ENCODE measurements around the gene SLC39A10.

DNA sequence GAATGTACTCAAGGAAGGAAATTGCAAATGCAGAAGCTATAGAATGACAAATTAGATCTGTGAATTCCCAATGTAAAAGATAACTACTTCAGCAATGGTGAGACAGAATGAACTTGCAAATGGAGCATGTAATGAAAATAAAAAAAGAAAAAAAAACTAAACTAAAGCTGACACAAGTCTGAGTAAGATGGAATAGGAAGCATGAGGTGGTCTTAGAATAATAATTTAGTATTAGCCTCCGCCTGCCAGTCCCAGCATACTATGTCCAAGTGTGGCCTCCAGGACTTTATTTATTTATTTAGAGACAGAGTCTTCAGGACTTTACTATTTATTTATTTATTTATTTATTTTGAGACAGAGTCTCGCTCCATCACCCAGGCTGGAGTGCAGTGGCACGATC is 37.4 kb upstream of the SLC39A10 start:
- TF ChIP-seq, protein P1, sequence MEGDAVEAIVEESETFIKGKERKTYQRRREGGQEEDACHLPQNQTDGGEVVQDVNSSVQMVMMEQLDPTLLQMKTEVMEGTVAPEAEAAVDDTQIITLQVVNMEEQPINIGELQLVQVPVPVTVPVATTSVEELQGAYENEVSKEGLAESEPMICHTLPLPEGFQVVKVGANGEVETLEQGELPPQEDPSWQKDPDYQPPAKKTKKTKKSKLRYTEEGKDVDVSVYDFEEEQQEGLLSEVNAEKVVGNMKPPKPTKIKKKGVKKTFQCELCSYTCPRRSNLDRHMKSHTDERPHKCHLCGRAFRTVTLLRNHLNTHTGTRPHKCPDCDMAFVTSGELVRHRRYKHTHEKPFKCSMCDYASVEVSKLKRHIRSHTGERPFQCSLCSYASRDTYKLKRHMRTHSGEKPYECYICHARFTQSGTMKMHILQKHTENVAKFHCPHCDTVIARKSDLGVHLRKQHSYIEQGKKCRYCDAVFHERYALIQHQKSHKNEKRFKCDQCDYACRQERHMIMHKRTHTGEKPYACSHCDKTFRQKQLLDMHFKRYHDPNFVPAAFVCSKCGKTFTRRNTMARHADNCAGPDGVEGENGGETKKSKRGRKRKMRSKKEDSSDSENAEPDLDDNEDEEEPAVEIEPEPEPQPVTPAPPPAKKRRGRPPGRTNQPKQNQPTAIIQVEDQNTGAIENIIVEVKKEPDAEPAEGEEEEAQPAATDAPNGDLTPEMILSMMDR (IDR thresholded peaks at IDR 0.05), result no peak
- TF ChIP-seq POLR2A (IDR thresholded peaks at IDR 0.05), result no peak
